ENCODE data around the gene SLC2A5.

- TF ChIP-seq CTCF (IDR thresholded peaks at IDR 0.05), result no peak
- no peak for TF ChIP-seq POLR2A (IDR thresholded peaks at IDR 0.05)
- TF ChIP-seq POLR2AphosphoS5 (IDR thresholded peaks at IDR 0.05), result no peak
Observed at GRCh38 chr1:9014475-9015375, 54.7 kb downstream of the SLC2A5 start.
